ENCODE results near the gene CTF1.

GRCh38 chr16:30903596-30903995, 7.2 kb downstream of the CTF1 start:
- TF ChIP-seq, protein P1, sequence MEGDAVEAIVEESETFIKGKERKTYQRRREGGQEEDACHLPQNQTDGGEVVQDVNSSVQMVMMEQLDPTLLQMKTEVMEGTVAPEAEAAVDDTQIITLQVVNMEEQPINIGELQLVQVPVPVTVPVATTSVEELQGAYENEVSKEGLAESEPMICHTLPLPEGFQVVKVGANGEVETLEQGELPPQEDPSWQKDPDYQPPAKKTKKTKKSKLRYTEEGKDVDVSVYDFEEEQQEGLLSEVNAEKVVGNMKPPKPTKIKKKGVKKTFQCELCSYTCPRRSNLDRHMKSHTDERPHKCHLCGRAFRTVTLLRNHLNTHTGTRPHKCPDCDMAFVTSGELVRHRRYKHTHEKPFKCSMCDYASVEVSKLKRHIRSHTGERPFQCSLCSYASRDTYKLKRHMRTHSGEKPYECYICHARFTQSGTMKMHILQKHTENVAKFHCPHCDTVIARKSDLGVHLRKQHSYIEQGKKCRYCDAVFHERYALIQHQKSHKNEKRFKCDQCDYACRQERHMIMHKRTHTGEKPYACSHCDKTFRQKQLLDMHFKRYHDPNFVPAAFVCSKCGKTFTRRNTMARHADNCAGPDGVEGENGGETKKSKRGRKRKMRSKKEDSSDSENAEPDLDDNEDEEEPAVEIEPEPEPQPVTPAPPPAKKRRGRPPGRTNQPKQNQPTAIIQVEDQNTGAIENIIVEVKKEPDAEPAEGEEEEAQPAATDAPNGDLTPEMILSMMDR (IDR thresholded peaks at IDR 0.05; ENCODE audit: low read depth, low read length, poor library complexity, severe bottlenecking), result no peak
- no peak for TF ChIP-seq EZH2phosphoT487 (IDR thresholded peaks at IDR 0.05; ENCODE audit: borderline replicate concordance, low read length)

Measured in DOHH2 (cell line).